ACC112 (cell line): ENCODE data around the gene TMBIM4.

Experiments
- H2AFZ ChIP-seq: fragments of 200-600 bp; sonication (generic); one replicate; pipeline ENCODE4 v1.6.0; 2017; ENCODE audit warnings: antibody characterized with exemption, low read length; ENCODE audit not compliant: unreplicated experiment
- H3K27ac ChIP-seq: fragments of 200-600 bp; sonication (generic); 2 replicates; pipeline ENCODE4 v1.5.1; 2014; ENCODE audit warnings: low read depth, mild to moderate bottlenecking, antibody characterized with exemption, low read length, moderate library complexity
- H3K27me3 ChIP-seq: fragments of 200-600 bp; sonication (generic); 2 replicates; pipeline ENCODE4 v1.6.1; 2014; ENCODE audit warnings: mild to moderate bottlenecking, antibody characterized with exemption, low read length, moderate library complexity, mixed read lengths; ENCODE audit not compliant: insufficient read depth
- H3K36me3 ChIP-seq: fragments of 200-600 bp; sonication (generic); 2 replicates; pipeline ENCODE4 v1.6.1; 2016; ENCODE audit warnings: mild to moderate bottlenecking, antibody characterized with exemption, low read length, moderate library complexity, mixed read lengths; ENCODE audit not compliant: insufficient read depth
- H3K4me1 ChIP-seq: fragments of 200-600 bp; sonication (generic); one replicate; pipeline ENCODE4 v1.6.1; 2016; ENCODE audit warnings: low read length, mixed read lengths; ENCODE audit not compliant: insufficient read depth, unreplicated experiment, control insufficient read depth
- H3K4me3 ChIP-seq: fragments of 200-600 bp; sonication (generic); 2 replicates; pipeline ENCODE4 v1.5.1; 2014; ENCODE audit warnings: mild to moderate bottlenecking, low read depth, low read length
- H3K79me2 ChIP-seq: fragments of 200-600 bp; sonication (generic); one replicate; pipeline ENCODE4 v1.6.0; 2016; ENCODE audit warnings: low read length; ENCODE audit not compliant: control insufficient read depth, unreplicated experiment, insufficient read depth

The TMBIM4 gene

GRCh38 chr12:66119229-66119869 lies 50.4 kb downstream of the TMBIM4 start:
- Histone ChIP-seq H2AFZ (no peak overlapping the region), H3K36me3 (peaks cover 15% of the 10 kb centered on the region), H3K79me2 (no peaks in the 10 kb centered on the region), H3K4me3 (no peak overlapping the region), H3K27ac (no peak overlapping the region), H3K4me1 (no peaks in the 10 kb centered on the region), H3K27me3 (no peaks in the 10 kb centered on the region)

- Histone ChIP-seq H3K36me3 (peaks cover 9% of the 10 kb centered on the region; the same call in 1 of the 2 replicates), H3K79me2 (no peaks in the 10 kb centered on the region), H3K27ac (no peak overlapping the region), H3K4me3 (no peak overlapping the region), H2AFZ (no peak overlapping the region), H3K27me3 (no peaks in the 10 kb centered on the region), H3K4me1 (no peaks in the 10 kb centered on the region)
Measured at GRCh38 chr12:66118240-66118891, 51.4 kb downstream of the TMBIM4 start.

- Histone ChIP-seq H2AFZ (no peak overlapping the region), H3K4me3 (no peak overlapping the region), H3K36me3 (peaks cover 2% of the 10 kb centered on the region; the same call in 1 of the 2 replicates), H3K27me3 (no peaks in the 10 kb centered on the region), H3K4me1 (no peaks in the 10 kb centered on the region), H3K79me2 (no peaks in the 10 kb centered on the region), H3K27ac (no peak overlapping the region)
Measured at GRCh38 chr12:66117242-66117641, 52.6 kb downstream of the TMBIM4 start.

GRCh38 chr12:66115071-66115600 lies 54.7 kb downstream of the TMBIM4 start:
- H3K27me3 ChIP-seq, result no peaks in the 10 kb centered on the region
- no peak overlapping the region for H3K27ac ChIP-seq
- H3K36me3 ChIP-seq, result no peaks in the 10 kb centered on the region; the same call in 1 of the 2 replicates
- H3K79me2 ChIP-seq, result no peaks in the 10 kb centered on the region
- no peak overlapping the region for H3K4me3 ChIP-seq
- no peaks in the 10 kb centered on the region for H3K4me1 ChIP-seq
- no peak overlapping the region for H2AFZ ChIP-seq

- Histone ChIP-seq H3K4me1 (peaks cover 6% of the 10 kb centered on the region), H2AFZ (no peak overlapping the region), H3K79me2 (no peaks in the 10 kb centered on the region), H3K36me3 (no peaks in the 10 kb centered on the region), H3K27ac (no peak overlapping the region), H3K27me3 (no peaks in the 10 kb centered on the region), H3K4me3 (no peak overlapping the region)
Measured at GRCh38 chr12:66113471-66113870, 56.3 kb downstream of the TMBIM4 start.

GRCh38 chr12:66111605-66112004 lies 58.2 kb downstream of the TMBIM4 start:
- peaks cover 20% of the 10 kb centered on the region for H3K4me1 ChIP-seq
- no peak overlapping the region for H3K27ac ChIP-seq
- no peaks in the 10 kb centered on the region for H3K27me3 ChIP-seq
- no peak overlapping the region for H3K4me3 ChIP-seq
- no peaks in the 10 kb centered on the region for H3K36me3 ChIP-seq
- H2AFZ ChIP-seq, result no peak overlapping the region
- H3K79me2 ChIP-seq, result no peaks in the 10 kb centered on the region

- Histone ChIP-seq H3K4me3 (peak overlapping the region; percentile 13; the same call in 1 of the 2 replicates), H3K79me2 (no peaks in the 10 kb centered on the region), H3K27ac (no peak overlapping the region), H3K4me1 (peaks cover 20% of the 10 kb centered on the region), H3K36me3 (no peaks in the 10 kb centered on the region), H3K27me3 (no peaks in the 10 kb centered on the region), H2AFZ (peak overlapping the region; percentile 67)
Measured at GRCh38 chr12:66109056-66109455, 60.7 kb downstream of the TMBIM4 start.

- H3K79me2 ChIP-seq, result no peaks in the 10 kb centered on the region
- H3K4me3 ChIP-seq, result peak overlapping the region; percentile 13; the same call in 1 of the 2 replicates
- no peaks in the 10 kb centered on the region for H3K36me3 ChIP-seq
- H3K4me1 ChIP-seq, result peaks cover 20% of the 10 kb centered on the region
- H3K27me3 ChIP-seq, result no peaks in the 10 kb centered on the region
- H2AFZ ChIP-seq, result peak overlapping the region; percentile 67
- no peak overlapping the region for H3K27ac ChIP-seq
Measured at GRCh38 chr12:66108386-66108785, 61.4 kb downstream of the TMBIM4 start.

- Histone ChIP-seq H3K36me3 (no peaks in the 10 kb centered on the region), H3K27ac (no peak overlapping the region)
Measured at GRCh38 chr12:66107451-66107915, 62.3 kb downstream of the TMBIM4 start.

GRCh38 chr12:66103016-66103913 lies 66.5 kb downstream of the TMBIM4 start:
- peaks cover 11% of the 10 kb centered on the region for H3K4me1 ChIP-seq
- no peak overlapping the region for H3K4me3 ChIP-seq
- H3K27ac ChIP-seq, result no peak overlapping the region
- no peaks in the 10 kb centered on the region for H3K79me2 ChIP-seq
- H2AFZ ChIP-seq, result no peak overlapping the region
- no peaks in the 10 kb centered on the region for H3K27me3 ChIP-seq
- no peaks in the 10 kb centered on the region for H3K36me3 ChIP-seq

More at GRCh38 chr12:66107451-66107915, 62.3 kb downstream of the TMBIM4 start:
- Histone ChIP-seq H3K4me1 (peaks cover 20% of the 10 kb centered on the region), H3K27me3 (no peaks in the 10 kb centered on the region), H3K79me2 (no peaks in the 10 kb centered on the region), H3K4me3 (0 out of 2 replicates have a peak overlapping the region, but pooled peaks have one; percentile 3), H2AFZ (peak overlapping the region; percentile 61)
